ENCODE data around the gene MYRIP.

MYRIP gene

GRCh38 chr3:40097131-40098117, 288.0 kb downstream of the MYRIP start:
- Histone ChIP-seq H3F3A (ENCODE audit: control insufficient read depth, insufficient read depth) (no peaks in the 10 kb centered on the region), H3K79me2 (ENCODE audit: control insufficient read depth, low read length) (no peaks in the 10 kb centered on the region), H3K4me1 (ENCODE audit: control insufficient read depth, low read length) (no peaks in the 10 kb centered on the region), H3K9me2 (replicated peaks; ENCODE audit: control insufficient read depth, low read length) (no peaks in the 10 kb centered on the region), H3K4me2 (ENCODE audit: low read length) (no peak overlapping the region), H3K27ac (ENCODE audit: low read depth, low read length) (no peak overlapping the region), H3K36me3 (ENCODE audit: control insufficient read depth, low read length) (no peaks in the 10 kb centered on the region), H4K20me1 (ENCODE audit: control insufficient read depth, insufficient read depth, low read depth, low read length) (no peaks in the 10 kb centered on the region), H3K27me3 (ENCODE audit: control insufficient read depth, low read length) (peaks cover 5% of the 10 kb centered on the region; the same call in 1 of the 2 replicates), H3K9me3 (ENCODE audit: control insufficient read depth, insufficient read depth, low read length) (no peaks in the 10 kb centered on the region), H3K4me3 (ENCODE audit: low read length) (no peak overlapping the region)
- no peak for TF ChIP-seq EZH2phosphoT487 (IDR thresholded peaks at IDR 0.05; ENCODE audit: borderline replicate concordance, low read length)
- TF ChIP-seq, protein P1, sequence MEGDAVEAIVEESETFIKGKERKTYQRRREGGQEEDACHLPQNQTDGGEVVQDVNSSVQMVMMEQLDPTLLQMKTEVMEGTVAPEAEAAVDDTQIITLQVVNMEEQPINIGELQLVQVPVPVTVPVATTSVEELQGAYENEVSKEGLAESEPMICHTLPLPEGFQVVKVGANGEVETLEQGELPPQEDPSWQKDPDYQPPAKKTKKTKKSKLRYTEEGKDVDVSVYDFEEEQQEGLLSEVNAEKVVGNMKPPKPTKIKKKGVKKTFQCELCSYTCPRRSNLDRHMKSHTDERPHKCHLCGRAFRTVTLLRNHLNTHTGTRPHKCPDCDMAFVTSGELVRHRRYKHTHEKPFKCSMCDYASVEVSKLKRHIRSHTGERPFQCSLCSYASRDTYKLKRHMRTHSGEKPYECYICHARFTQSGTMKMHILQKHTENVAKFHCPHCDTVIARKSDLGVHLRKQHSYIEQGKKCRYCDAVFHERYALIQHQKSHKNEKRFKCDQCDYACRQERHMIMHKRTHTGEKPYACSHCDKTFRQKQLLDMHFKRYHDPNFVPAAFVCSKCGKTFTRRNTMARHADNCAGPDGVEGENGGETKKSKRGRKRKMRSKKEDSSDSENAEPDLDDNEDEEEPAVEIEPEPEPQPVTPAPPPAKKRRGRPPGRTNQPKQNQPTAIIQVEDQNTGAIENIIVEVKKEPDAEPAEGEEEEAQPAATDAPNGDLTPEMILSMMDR (IDR thresholded peaks at IDR 0.05; ENCODE audit: low read depth, low read length, poor library complexity, severe bottlenecking), result no peak

DNA sequence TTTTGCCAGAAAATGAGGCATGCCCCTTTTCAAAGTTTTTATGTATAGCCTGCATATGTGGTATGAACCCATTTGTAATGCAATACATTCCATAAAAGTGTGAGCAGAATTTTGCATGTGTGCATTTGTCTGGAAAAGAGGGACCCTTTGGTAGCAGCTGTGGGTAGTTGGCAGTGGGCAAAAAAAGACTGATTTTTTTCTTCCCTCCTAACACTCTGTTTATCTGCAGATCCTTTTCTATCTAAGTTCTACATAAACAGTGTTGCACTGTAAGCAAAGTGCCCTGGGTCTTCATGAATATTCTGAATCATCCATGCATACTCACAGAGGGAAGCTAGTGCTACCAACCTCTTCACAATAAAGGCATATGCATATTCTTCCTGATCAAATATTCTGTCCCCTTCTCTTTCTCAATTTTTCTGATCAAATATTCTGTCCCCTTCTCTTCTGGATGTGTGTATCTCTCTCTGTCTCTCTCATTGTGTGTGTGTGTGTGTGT, 288.9 kb downstream of the MYRIP start:
- Histone ChIP-seq H3K4me3 (ENCODE audit: low read length) (no peak overlapping the region), H3K27ac (ENCODE audit: low read depth, low read length) (no peak overlapping the region), H3K9me2 (replicated peaks; ENCODE audit: control insufficient read depth, low read length) (no peaks in the 10 kb centered on the region), H3K79me2 (ENCODE audit: control insufficient read depth, low read length) (no peaks in the 10 kb centered on the region), H3K36me3 (ENCODE audit: control insufficient read depth, low read length) (no peaks in the 10 kb centered on the region), H3K27me3 (ENCODE audit: control insufficient read depth, low read length) (peaks cover 3% of the 10 kb centered on the region; the same call in 1 of the 2 replicates), H4K20me1 (ENCODE audit: control insufficient read depth, insufficient read depth, low read depth, low read length) (no peaks in the 10 kb centered on the region), H3K9me3 (ENCODE audit: control insufficient read depth, insufficient read depth, low read length) (no peaks in the 10 kb centered on the region), H3K4me2 (ENCODE audit: low read length) (no peak overlapping the region), H3F3A (ENCODE audit: control insufficient read depth, insufficient read depth) (no peaks in the 10 kb centered on the region), H3K4me1 (ENCODE audit: control insufficient read depth, low read length) (no peaks in the 10 kb centered on the region)
- TF ChIP-seq EZH2phosphoT487 (IDR thresholded peaks at IDR 0.05; ENCODE audit: borderline replicate concordance, low read length), result no peak
- TF ChIP-seq, protein P1 (IDR thresholded peaks at IDR 0.05; ENCODE audit: low read depth, low read length, poor library complexity, severe bottlenecking), result no peak

DNA sequence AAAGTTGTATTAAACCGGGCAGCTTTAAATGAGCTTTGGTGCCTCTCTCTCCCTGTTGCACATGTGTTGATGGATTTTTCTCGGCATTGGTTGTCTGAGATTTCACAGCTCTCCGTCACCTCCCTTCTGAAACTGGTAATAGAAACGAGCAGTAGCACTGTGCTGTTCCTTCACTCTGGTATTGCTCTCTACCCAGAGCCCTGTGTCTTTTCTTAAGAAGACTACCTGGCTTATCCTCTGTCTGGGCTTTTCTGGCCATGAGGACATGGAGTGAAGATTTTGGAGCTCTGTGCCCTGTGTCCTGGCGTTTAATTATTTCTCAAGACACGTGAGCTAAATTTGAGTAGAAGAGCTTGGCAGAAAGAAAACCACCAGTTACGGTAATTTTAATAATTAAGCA, 290.5 kb downstream of the MYRIP start:
- H3K4me1 ChIP-seq (ENCODE audit: control insufficient read depth, low read length), result no peaks in the 10 kb centered on the region; the same call in 1 of the 2 replicates
- no peaks in the 10 kb centered on the region for H3K79me2 ChIP-seq (ENCODE audit: control insufficient read depth, low read length)
- H3K4me2 ChIP-seq (ENCODE audit: low read length), result no peak overlapping the region
- TF ChIP-seq, protein P1 (IDR thresholded peaks at IDR 0.05; ENCODE audit: low read depth, low read length, poor library complexity, severe bottlenecking), result no peak
- TF ChIP-seq EZH2phosphoT487 (IDR thresholded peaks at IDR 0.05; ENCODE audit: borderline replicate concordance, low read length), result no peak
- peaks cover 3% of the 10 kb centered on the region; the same call in 1 of the 2 replicates for H3K27me3 ChIP-seq (ENCODE audit: control insufficient read depth, low read length)
- no peaks in the 10 kb centered on the region for H4K20me1 ChIP-seq (ENCODE audit: control insufficient read depth, insufficient read depth, low read depth, low read length)
- H3K36me3 ChIP-seq (ENCODE audit: control insufficient read depth, low read length), result no peaks in the 10 kb centered on the region
- no peaks in the 10 kb centered on the region for H3K9me3 ChIP-seq (ENCODE audit: control insufficient read depth, insufficient read depth, low read length)
- no peaks in the 10 kb centered on the region for H3F3A ChIP-seq (ENCODE audit: control insufficient read depth, insufficient read depth)
- H3K4me3 ChIP-seq (ENCODE audit: low read length), result no peak overlapping the region
- no peak overlapping the region for H3K27ac ChIP-seq (ENCODE audit: low read depth, low read length)
- H3K9me2 ChIP-seq (replicated peaks; ENCODE audit: control insufficient read depth, low read length), result no peaks in the 10 kb centered on the region

Measured in DOHH2 (cell line).